ENCODE results near the gene ASTN1.
A peak's percentile ranks its signal among the peaks of the same experiment; 100 is the strongest.

Gene ASTN1

DNA sequence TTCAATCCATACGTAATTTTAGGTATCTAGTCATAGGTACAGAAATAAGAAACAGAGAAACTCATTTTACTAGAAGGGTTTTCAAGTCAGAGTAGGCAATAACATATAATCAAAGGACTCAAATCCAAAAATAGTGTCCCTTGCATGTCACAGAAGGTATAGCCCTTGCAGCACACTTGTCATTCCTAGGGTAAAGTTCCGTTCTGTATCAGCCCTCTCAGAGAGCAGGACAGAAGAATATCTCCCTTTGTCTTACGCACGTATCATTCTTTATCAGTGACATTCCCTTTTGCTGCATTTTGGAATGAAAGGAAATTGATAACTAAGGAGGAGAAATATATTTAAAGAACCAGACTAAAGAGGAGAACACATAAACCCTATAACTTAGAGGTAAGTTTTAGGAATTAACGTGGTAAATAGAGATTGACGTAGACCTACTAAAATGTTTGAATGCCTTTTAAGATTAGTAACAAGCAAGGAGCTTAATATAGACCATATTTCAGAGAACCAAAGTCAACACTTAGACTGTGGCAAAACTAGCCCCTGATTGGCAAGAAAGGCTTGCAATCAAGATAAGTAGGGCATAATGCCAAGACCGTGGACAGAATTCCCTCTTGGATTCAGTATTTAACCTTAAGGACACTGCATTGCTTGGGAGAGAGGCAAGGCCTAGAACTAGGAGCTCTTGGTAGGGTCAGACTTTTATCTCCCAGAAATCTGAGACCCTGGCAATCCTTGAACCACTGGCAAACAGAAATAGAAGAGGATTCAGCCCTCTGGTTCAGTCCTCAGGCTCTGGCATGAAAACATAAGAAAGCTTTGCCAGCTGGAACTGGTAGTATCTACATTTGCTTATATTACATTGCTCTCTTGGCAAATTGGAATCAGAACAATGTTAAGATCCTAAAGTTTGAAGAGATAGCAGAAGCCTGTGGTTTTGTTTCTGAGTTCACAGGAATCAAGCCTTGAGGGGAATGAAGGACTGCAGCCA is 232.1 kb downstream of the ASTN1 start:
- TF ChIP-seq, protein P1, sequence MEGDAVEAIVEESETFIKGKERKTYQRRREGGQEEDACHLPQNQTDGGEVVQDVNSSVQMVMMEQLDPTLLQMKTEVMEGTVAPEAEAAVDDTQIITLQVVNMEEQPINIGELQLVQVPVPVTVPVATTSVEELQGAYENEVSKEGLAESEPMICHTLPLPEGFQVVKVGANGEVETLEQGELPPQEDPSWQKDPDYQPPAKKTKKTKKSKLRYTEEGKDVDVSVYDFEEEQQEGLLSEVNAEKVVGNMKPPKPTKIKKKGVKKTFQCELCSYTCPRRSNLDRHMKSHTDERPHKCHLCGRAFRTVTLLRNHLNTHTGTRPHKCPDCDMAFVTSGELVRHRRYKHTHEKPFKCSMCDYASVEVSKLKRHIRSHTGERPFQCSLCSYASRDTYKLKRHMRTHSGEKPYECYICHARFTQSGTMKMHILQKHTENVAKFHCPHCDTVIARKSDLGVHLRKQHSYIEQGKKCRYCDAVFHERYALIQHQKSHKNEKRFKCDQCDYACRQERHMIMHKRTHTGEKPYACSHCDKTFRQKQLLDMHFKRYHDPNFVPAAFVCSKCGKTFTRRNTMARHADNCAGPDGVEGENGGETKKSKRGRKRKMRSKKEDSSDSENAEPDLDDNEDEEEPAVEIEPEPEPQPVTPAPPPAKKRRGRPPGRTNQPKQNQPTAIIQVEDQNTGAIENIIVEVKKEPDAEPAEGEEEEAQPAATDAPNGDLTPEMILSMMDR (IDR thresholded peaks at IDR 0.05; ENCODE audit: insufficient read depth, low read depth, low read length, missing control alignments), result no peak
- H3K4me3 ChIP-seq (ENCODE audit: low read length), result no peak overlapping the region
- DNase-seq (ENCODE audit: low read depth), result no peak

DNA sequence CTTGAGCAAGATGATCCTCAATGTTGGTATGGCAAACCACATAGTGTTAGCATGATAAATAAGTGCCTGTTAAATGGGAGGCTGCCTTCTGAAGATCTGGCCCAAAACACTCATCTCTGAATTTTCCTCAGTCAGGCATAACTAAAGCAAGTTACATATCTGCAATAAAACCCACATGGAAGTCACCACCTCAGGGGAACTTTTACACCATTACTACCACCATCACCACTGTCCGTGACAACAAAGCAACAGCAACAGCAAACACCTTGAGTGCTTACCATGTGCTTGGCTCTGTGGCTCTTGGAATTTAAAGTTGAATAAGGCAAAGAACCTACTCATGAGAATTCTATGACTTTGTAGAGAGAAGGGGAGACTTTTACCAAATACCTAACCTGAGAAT is 233.0 kb downstream of the ASTN1 start:
- DNase-seq (ENCODE audit: low read depth), result no peak
- H3K4me3 ChIP-seq (ENCODE audit: low read length), result no peak overlapping the region
- TF ChIP-seq, protein P1 (IDR thresholded peaks at IDR 0.05; ENCODE audit: insufficient read depth, low read depth, low read length, missing control alignments), result no peak

DNA sequence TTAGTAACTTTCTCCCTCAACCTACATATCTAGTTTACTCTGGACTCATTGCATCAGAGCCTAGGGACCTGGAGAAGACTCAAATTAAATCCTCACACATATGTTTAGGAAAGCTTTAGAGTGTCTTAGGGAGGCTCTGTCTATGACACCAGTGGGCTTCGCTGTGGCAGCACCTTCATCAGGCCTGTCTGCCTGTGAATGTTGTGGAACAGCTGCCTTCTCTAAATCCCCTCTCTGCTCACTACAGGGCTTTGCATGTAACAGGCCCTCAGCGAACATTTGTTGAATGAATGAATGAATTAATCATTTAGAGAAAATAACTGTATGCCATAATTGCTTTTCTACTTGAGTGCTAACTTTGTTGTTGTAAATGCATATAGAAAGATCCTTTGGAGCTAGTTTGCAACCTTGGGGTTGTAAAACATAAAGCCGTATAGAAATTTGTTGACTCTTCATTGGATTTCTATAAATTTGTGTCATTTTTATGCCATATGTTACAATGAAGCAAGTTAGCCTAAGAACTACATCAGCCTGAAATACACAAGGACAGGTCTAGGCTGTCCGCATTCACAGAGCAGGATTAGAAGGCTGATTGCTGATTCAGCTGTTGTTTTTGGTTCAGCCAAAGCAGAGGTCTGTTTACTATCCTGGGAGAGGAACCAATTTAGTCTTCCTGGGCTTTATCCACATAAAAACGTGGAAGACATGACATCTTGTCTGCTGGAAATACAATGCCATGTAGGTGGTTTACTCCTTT is 238.0 kb downstream of the ASTN1 start:
- H3K4me3 ChIP-seq (ENCODE audit: low read length), result no peak overlapping the region
- TF ChIP-seq, protein P1 (IDR thresholded peaks at IDR 0.05; ENCODE audit: insufficient read depth, low read depth, low read length, missing control alignments), result no peak
- no peak for DNase-seq (ENCODE audit: low read depth)

DNA sequence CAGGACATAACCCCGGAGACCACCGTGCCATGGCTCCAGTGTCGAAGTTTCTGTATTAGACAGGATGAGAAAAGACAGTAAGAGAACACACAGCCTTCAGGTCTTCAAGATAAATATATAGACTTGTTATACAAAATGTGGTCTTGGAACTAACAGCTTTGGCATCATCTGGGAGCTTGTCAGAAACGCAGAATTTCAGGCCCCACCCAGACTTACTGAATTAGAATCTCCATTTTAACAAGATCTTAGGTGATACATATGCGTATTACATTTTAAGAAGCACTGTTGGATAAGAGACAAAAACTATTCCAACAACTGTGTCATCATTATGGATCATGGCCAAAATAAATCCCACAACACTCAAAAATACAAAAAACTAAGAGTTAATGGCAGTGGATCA is 239.3 kb downstream of the ASTN1 start:
- TF ChIP-seq, protein P1 (IDR thresholded peaks at IDR 0.05; ENCODE audit: insufficient read depth, low read depth, low read length, missing control alignments), result no peak
- H3K4me3 ChIP-seq (ENCODE audit: low read length), result no peak overlapping the region
- no peak for DNase-seq (ENCODE audit: low read depth)

DNA sequence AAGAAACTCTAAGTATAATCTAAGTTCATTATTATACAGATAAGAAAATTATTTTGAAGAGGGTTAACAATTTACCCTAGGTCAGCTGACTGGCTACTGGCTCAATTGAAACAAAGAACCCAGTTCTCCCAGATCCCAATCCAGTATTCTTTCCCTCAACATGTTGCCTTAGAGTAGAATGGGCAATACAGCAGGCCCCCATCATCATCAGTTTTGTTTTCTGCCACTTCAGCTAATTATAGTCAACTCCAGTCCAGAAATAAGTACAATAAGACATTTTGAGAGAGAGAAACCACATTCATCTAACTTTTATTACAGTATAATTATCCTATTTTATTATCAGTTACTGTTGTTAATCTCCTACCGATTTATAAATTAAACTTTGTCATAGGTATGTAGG is 241.2 kb downstream of the ASTN1 start:
- no peak for DNase-seq (ENCODE audit: low read depth)
- TF ChIP-seq, protein P1 (IDR thresholded peaks at IDR 0.05; ENCODE audit: insufficient read depth, low read depth, low read length, missing control alignments), result no peak
- no peak overlapping the region for H3K4me3 ChIP-seq (ENCODE audit: low read length)

DNA sequence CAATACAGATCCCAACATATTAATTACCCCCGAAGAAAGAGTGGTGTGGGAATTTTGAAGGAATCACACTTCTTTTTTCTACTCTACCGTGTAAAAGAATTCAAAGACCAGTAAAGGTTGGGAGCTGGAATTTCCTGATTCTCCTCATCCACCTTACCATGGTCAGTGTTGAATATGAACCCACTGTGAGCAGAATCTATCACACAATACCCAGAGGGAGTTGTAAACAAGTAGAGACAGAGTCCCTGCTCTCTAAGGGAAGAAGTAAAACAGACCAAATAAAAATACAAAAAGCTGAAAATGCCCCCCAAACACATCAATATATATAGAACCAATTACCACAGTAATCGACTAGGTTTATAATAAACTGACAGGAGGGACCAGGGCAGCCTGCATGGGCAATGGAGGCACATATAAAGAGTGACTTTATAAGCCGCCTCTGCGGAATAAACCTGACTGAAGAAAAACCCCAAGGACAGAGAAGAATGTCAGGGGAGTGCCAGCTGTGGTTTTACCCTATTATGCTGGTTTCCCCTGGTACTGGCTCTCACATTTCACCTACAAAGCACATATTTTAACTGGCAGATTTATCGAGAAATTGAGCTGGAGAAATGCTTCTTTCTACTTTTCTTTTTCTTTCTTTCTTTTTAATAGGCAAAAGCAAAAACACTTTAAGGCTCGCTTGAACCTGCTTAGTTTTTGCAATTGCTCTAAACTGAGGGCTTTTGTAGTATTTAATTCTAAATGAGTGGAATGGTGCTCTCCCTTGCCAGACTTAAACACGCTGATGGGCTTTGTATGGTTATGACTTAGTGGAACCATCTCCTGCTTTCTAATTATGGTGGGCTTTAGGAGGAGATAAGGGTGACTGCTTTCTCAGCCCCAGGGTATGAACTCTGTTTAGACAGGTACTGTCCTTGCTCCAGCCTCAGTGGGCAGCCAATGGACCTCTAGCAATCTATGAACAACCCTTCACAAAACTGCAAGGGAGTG is 244.8 kb downstream of the ASTN1 start:
- TF ChIP-seq, protein P1 (IDR thresholded peaks at IDR 0.05; ENCODE audit: insufficient read depth, low read depth, low read length, missing control alignments), result no peak
- DNase-seq (ENCODE audit: low read depth), result peak; percentile 30
- no peak overlapping the region for H3K4me3 ChIP-seq (ENCODE audit: low read length)

Data from epithelial cell of esophagus (primary cell).